Measurements from ENCODE around the gene CYTH2. TPM values are rescaled to one million over a fixed set of nuclear protein-coding genes. Genes with fewer than 3 reads are reported as not detected.

CYTH2 gene, protein sequence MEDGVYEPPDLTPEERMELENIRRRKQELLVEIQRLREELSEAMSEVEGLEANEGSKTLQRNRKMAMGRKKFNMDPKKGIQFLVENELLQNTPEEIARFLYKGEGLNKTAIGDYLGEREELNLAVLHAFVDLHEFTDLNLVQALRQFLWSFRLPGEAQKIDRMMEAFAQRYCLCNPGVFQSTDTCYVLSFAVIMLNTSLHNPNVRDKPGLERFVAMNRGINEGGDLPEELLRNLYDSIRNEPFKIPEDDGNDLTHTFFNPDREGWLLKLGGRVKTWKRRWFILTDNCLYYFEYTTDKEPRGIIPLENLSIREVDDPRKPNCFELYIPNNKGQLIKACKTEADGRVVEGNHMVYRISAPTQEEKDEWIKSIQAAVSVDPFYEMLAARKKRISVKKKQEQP
- total RNA-seq = 35.9 and 37.1 TPM in 2 replicates

DNA sequence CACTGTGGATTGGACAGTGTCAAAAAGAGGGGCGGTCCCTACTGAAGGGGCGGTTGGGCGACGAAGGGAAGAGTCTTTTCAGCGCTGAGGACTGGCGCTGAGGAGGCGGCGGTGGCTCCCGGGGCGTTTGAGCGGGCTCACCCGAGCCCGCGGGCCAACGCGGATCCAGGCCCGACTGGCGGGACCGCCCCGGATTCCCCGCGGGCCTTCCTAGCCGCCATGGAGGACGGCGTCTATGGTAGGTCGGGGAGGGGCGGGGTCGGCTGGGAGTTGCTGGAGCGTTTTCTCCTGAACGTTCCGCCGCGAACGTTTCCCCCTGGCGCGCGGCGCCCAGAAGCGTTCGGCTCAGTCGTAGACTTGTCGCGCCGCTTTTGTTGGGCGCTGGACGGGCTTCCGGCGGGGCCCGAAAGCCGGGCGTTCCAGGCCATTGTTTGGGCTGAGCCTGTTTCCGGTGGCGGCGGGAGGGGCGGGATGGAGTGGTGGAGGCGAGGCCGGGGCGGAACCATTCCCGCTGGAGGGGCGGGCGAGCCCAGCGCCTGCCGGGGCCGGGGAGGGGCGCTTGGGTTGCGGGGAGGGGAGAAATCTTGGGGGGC is at the start of gene CYTH2:
CYTH2 (plus strand) TSS at position 81 of the 593 bp plus-strand sequence; CDS start at position 220, 139 bp downstream.
- peaks cover 12% of the 10 kb centered on the region for H3K4me1 Mint-ChIP-seq (ENCODE audit: low read depth)
- DNase-seq (ENCODE audit: low spot score) = peak; percentile 73
- peak within 1 kb of the TSS; percentile 90 for H3K4me3 Mint-ChIP-seq
- peak within 1 kb of the TSS; percentile 88 for H3K27ac Mint-ChIP-seq
- no peaks in the 10 kb centered on the region for H3K9me3 Mint-ChIP-seq
- intact Hi-C loops (cut with micrococcal nuclease) = loop anchor here (1.0 to 2.0 kb wide), 15 partner anchors 24 to 973 kb away; partner anchors contain the start of genes DBP, FTL, GRWD1 and LIG1
- H3K27me3 Mint-ChIP-seq (ENCODE audit: insufficient read depth) = no peaks in the 10 kb centered on the region
- H3K36me3 Mint-ChIP-seq (ENCODE audit: low read depth) = peaks cover 11% of the 10 kb centered on the region

DNA sequence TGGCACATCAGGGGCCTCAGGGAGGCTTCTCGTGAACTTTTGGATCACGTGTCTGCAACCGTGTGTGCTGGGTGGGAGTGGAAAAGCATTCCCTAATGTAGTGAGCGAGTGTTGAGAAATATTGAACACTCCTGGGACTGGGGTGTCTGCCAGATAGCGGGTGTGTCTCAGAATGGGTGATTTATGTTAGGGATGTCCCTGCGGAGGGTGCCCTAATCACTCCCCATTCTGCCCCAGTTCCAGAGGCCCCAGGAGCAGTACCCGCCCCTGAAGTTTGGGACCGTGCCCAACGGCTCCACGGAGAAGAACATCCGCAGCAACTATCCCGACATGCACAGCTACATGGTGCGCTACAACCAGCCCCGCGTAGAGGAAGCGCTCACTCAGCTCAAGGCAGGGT is 47.6 kb upstream of the CYTH2 start:
- intact Hi-C loops (cut with micrococcal nuclease) = no loop called here
- no peak overlapping the region for H3K4me3 Mint-ChIP-seq
- no peak overlapping the region for H3K27ac Mint-ChIP-seq
- H3K27me3 Mint-ChIP-seq (ENCODE audit: insufficient read depth) = peaks cover 4% of the 10 kb centered on the region
- H3K9me3 Mint-ChIP-seq = no peaks in the 10 kb centered on the region
- DNase-seq (ENCODE audit: low spot score) = no peak
- no peaks in the 10 kb centered on the region for H3K36me3 Mint-ChIP-seq (ENCODE audit: low read depth)
- H3K4me1 Mint-ChIP-seq (ENCODE audit: low read depth) = peaks cover 22% of the 10 kb centered on the region

DNA sequence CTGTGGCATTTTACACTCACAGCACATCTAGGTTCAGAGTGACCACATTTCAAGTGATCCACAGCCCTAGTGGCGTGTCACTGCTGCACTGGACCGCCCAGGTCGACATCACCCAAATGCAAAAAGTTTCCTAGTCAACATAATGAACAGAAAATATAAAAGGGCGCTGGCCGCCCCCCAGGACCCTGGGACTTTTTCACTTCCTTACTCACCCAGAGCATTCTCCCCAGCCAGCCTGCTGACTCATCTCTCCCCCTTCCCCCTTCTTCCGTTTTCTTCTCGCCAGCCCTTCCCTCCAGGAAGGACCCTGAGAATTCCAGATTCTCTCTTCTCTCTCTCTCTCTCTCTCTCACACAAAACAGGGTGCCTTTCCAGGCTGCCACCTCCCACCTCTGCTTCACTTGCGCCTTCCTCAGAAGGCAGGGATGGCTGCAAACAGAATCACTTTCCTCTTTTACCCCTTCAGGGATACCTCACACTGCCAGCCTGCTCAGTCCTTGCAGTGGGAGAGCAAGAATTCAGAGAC is 44.4 kb upstream of the CYTH2 start:
- no peak overlapping the region for H3K27ac Mint-ChIP-seq
- H3K4me1 Mint-ChIP-seq (ENCODE audit: low read depth) = peaks cover 7% of the 10 kb centered on the region
- no peaks in the 10 kb centered on the region for H3K36me3 Mint-ChIP-seq (ENCODE audit: low read depth)
- no peaks in the 10 kb centered on the region for H3K9me3 Mint-ChIP-seq
- H3K4me3 Mint-ChIP-seq = no peak overlapping the region
- H3K27me3 Mint-ChIP-seq (ENCODE audit: insufficient read depth) = peaks cover 5% of the 10 kb centered on the region
- DNase-seq (ENCODE audit: low spot score) = no peak
- intact Hi-C loops (cut with micrococcal nuclease) = no loop called here

DNA sequence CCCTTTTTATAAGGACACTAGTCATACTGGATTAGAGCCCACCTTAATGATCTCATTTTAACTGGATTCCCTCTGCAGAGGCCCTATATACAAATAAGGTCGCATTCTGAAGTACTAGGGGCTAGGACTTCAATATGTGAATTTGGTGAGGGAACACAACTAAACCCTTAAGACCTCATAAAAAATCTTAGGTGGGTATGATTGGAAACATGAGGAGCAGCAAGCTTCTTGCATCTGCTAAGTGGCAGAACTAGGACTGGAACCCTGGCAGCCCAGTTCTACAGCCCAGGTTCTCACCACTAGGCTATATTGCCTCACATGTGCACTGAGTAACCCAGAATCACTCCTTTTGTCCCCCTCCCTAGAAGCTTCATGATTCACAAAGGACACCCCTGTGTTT is 40.5 kb upstream of the CYTH2 start:
- Mint-ChIP-seq H3K9me3 (no peaks in the 10 kb centered on the region), H3K4me3 (no peak overlapping the region), H3K36me3 (ENCODE audit: low read depth) (no peaks in the 10 kb centered on the region), H3K27ac (no peak overlapping the region), H3K27me3 (ENCODE audit: insufficient read depth) (peaks cover 10% of the 10 kb centered on the region), H3K4me1 (ENCODE audit: low read depth) (peaks cover 7% of the 10 kb centered on the region)
- intact Hi-C loops (cut with micrococcal nuclease) = no loop called here
- DNase-seq (ENCODE audit: low spot score) = no peak

DNA sequence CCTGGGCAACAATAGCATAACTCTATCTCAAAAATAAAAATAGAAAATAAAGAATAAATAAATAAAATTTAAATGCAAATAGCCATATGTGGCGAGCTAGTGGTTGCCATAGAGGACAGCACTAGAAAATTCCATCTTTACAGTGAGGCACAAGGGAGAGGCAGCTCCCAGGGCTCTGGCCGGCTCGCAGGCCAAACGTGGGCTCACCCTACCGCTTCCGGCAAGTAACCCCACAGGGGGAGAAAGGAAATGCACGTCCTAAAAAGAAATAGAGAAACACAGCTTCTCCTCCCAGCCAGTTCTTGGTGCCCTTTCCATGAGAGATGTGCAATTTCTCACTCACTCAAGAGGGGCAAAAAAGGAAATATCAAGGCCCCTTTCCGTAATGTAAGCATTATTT is 35.8 kb upstream of the CYTH2 start:
- intact Hi-C loops (cut with micrococcal nuclease) = no loop called here
- H3K27me3 Mint-ChIP-seq (ENCODE audit: insufficient read depth) = peaks cover 13% of the 10 kb centered on the region
- H3K4me3 Mint-ChIP-seq = no peak overlapping the region
- DNase-seq (ENCODE audit: low spot score) = no peak
- no peak overlapping the region for H3K27ac Mint-ChIP-seq
- no peaks in the 10 kb centered on the region for H3K9me3 Mint-ChIP-seq
- no peaks in the 10 kb centered on the region for H3K4me1 Mint-ChIP-seq (ENCODE audit: low read depth)
- H3K36me3 Mint-ChIP-seq (ENCODE audit: low read depth) = no peaks in the 10 kb centered on the region

DNA sequence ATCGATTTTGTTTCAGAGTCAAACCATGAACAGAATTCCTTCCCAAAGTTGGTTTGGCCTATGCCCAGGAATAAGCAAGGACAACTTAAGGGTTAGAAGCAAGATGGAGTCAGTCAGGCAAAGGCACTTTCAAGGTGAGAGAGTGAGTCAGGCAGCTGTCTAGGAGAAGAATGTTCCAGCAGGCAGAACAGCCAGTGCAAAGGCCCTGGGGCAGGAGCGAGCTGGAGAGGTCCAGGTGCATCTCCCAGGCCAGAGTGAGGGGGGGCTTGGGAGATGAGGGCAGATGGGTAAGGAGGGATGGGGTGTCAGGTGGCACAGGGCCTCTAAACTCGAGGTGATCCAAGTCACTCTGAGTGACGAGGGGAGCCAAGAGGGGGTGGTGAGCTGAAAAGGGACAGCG is 32.6 kb upstream of the CYTH2 start:
- Mint-ChIP-seq H3K27me3 (ENCODE audit: insufficient read depth) (peaks cover 23% of the 10 kb centered on the region), H3K4me1 (ENCODE audit: low read depth) (no peaks in the 10 kb centered on the region), H3K4me3 (no peak overlapping the region), H3K36me3 (ENCODE audit: low read depth) (no peaks in the 10 kb centered on the region), H3K9me3 (no peaks in the 10 kb centered on the region), H3K27ac (no peak overlapping the region)
- intact Hi-C loops (cut with micrococcal nuclease) = no loop called here
- no peak for DNase-seq (ENCODE audit: low spot score)

DNA sequence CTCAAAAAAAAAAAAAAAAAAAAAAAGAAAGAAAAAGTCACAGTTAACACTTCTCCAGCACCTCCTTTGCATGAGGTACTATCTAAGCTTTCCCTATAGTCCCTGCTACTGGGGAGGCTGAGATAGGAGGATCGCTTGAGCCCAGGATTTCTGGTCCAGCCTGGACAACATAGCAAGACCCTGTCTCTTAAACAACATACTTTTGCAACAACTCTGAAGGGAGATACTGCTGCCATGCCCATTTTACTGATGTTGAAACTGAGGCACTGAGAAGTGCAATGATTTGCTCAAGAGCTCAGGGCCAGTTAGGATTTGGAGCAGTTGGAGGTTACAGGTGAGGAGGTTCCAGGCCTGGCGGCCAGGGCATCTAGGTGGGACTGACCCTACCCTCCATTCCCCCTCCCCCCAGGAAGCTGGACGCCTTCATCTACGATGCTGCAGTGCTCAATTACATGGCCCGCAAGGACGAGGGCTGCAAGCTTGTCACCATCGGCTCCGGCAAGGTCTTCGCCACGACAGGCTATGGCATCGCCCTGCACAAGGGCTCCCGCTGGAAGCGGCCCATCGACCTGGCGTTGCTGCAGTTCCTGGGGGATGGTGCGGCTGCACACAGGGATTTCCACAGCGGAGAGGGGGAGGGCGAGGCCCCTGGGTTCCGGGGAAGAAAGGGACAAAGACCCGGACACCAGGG is 27.7 kb upstream of the CYTH2 start:
- peaks cover 13% of the 10 kb centered on the region for H3K4me1 Mint-ChIP-seq (ENCODE audit: low read depth)
- H3K4me3 Mint-ChIP-seq = no peak overlapping the region
- peaks cover under 1% of the 10 kb centered on the region for H3K36me3 Mint-ChIP-seq (ENCODE audit: low read depth)
- no peaks in the 10 kb centered on the region for H3K9me3 Mint-ChIP-seq
- peaks cover 37% of the 10 kb centered on the region for H3K27me3 Mint-ChIP-seq (ENCODE audit: insufficient read depth)
- intact Hi-C loops (cut with micrococcal nuclease) = no loop called here
- H3K27ac Mint-ChIP-seq = no peak overlapping the region
- no peak for DNase-seq (ENCODE audit: low spot score)

DNA sequence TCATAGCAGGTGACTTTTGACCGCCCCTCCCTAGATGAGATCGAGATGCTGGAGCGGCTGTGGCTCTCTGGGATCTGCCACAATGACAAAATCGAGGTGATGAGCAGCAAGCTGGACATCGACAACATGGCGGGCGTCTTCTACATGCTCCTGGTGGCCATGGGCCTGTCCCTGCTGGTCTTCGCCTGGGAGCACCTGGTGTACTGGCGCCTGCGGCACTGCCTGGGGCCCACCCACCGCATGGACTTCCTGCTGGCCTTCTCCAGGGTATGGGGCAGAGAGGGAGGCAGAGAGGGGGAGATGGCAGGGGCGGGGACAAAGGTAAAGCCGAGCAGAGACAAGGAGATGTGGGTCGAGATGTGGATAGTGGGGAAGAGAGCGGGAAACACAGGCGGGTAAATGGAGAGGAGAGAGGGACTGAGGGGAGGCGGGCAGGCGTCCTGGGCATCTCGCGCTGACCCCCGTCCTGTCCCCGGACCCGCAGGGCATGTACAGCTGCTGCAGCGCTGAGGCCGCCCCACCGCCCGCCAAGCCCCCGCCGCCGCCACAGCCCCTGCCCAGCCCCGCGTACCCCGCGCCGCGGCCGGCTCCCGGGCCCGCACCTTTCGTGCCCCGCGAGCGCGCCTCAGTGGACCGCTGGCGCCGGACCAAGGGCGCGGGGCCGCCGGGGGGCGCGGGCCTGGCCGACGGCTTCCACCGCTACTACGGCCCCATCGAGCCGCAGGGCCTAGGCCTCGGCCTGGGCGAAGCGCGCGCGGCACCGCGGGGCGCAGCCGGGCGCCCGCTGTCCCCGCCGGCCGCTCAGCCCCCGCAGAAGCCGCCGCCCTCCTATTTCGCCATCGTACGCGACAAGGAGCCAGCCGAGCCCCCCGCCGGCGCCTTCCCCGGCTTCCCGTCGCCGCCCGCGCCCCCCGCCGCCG is 26.8 kb upstream of the CYTH2 start:
- H3K4me1 Mint-ChIP-seq (ENCODE audit: low read depth) = peaks cover 13% of the 10 kb centered on the region
- peak overlapping the region; percentile 48 for H3K27ac Mint-ChIP-seq
- peaks cover 37% of the 10 kb centered on the region for H3K27me3 Mint-ChIP-seq (ENCODE audit: insufficient read depth)
- H3K4me3 Mint-ChIP-seq = no peak overlapping the region
- DNase-seq (ENCODE audit: low spot score) = no peak
- no peaks in the 10 kb centered on the region for H3K9me3 Mint-ChIP-seq
- intact Hi-C loops (cut with micrococcal nuclease) = no loop called here
- H3K36me3 Mint-ChIP-seq (ENCODE audit: low read depth) = peaks cover 3% of the 10 kb centered on the region

DNA sequence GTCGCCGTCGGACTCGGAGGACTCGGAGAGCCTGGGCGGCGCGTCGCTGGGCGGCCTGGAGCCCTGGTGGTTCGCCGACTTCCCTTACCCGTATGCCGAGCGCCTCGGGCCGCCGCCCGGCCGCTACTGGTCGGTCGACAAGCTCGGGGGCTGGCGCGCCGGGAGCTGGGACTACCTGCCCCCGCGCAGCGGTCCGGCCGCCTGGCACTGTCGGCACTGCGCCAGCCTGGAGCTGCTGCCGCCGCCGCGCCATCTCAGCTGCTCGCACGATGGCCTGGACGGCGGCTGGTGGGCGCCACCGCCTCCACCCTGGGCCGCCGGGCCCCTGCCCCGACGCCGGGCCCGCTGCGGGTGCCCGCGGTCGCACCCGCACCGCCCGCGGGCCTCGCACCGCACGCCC is 25.9 kb upstream of the CYTH2 start:
- intact Hi-C loops (cut with micrococcal nuclease) = no loop called here

DNA sequence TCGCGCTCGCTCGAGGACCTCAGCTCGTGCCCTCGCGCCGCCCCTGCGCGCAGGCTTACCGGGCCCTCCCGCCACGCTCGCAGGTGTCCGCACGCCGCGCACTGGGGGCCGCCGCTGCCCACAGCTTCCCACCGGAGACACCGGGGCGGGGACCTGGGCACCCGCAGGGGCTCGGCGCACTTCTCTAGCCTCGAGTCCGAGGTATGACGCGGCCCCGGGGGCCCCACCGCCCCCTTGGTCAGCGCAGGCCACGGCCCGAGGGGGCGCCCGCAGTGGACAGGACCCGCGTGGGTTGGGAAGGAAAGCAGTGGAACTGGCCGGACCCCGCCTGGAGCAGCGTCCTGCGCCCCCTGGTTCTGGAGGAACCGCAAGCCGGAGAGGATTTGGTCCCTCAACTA is 25.4 kb upstream of the CYTH2 start:
- no peak overlapping the region for H3K4me3 Mint-ChIP-seq
- no peak for DNase-seq (ENCODE audit: low spot score)
- H3K27ac Mint-ChIP-seq = no peak overlapping the region
- peaks cover 19% of the 10 kb centered on the region for H3K4me1 Mint-ChIP-seq (ENCODE audit: low read depth)
- H3K27me3 Mint-ChIP-seq (ENCODE audit: insufficient read depth) = peaks cover 33% of the 10 kb centered on the region
- H3K36me3 Mint-ChIP-seq (ENCODE audit: low read depth) = peaks cover 15% of the 10 kb centered on the region
- intact Hi-C loops (cut with micrococcal nuclease) = loop anchor here (2.0 kb wide), 2 partner anchors 45 to 53 kb away; partner anchors contain the start of gene KDELR1
- H3K9me3 Mint-ChIP-seq = no peaks in the 10 kb centered on the region

More for the DNA sequence above, 25.9 kb upstream of the CYTH2 start:
- Mint-ChIP-seq H3K4me1 (ENCODE audit: low read depth) (peaks cover 15% of the 10 kb centered on the region), H3K27me3 (ENCODE audit: insufficient read depth) (peaks cover 33% of the 10 kb centered on the region), H3K9me3 (no peaks in the 10 kb centered on the region), H3K4me3 (no peak overlapping the region), H3K27ac (no peak overlapping the region), H3K36me3 (ENCODE audit: low read depth) (peaks cover 10% of the 10 kb centered on the region)
- no peak for DNase-seq (ENCODE audit: low spot score)

DNA sequence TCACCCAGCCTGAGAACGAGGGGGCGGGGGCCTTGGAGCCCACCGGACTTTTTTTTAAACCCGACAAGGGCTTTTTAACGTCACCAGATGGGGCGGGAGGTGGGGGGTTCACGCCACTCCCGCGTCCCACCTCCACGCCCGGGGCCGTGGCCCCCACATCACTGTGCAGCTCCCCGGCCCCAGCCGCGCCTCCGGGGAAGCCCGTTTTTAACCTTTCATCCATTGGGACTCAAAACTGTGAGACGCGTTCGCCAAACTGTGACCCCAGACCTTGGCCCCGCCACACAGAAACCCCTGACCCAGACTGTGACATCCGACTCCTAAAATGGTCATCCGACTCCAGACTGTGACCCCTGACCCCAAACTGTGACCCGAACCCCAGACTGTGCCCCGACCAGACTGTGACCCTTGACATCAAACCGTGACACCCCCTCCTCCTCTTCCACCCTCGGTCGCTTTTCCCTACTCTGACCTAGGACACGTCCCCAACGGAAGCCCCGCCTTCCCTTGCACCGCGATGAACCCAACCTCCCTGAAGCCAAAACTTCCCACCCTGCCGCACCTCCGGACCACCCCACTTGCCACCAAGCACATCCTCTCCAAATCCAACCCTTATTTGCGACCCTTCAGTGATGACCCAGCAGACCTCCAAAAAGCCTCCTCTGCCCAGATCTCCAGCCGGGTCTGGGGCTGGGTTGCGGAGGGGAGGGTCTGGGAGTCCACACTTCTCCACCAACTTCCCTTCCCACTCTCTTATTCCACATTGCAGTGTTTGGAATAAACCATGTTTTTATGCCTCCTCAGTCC is 24.8 kb upstream of the CYTH2 start:
- Mint-ChIP-seq H3K4me1 (ENCODE audit: low read depth) (peaks cover 19% of the 10 kb centered on the region), H3K4me3 (peak overlapping the region; percentile 92), H3K27ac (no peak overlapping the region), H3K36me3 (ENCODE audit: low read depth) (peaks cover 19% of the 10 kb centered on the region), H3K9me3 (no peaks in the 10 kb centered on the region), H3K27me3 (ENCODE audit: insufficient read depth) (peaks cover 31% of the 10 kb centered on the region)
- DNase-seq (ENCODE audit: low spot score) = no peak
- intact Hi-C loops (cut with micrococcal nuclease) = loop anchor here (2.0 kb wide), 2 partner anchors 46 to 54 kb away; partner anchors contain the start of gene KDELR1

Data from activated T-helper 1 cell treated with anti-CD3 and anti-CD28 coated beads, Interleukin-12 subunit alpha, Interleukin-12 subunit beta, Interleukin-2, Interleukin-4 antibody, amounts not matched to agents 30 ng/mL and 10 ng/mL and 1 ng/mL, durations not matched to agents 14 hours and 24 hours and 36 hours (primary cell).